ENCODE results near the gene OR6S1. TPM values are rescaled to one million over a fixed set of nuclear protein-coding genes. Genes with fewer than 3 reads are reported as not detected.

OR6S1 gene
- polyA plus RNA-seq, 1 of the 3 experiments (the other 2 are of a cell fraction) = not detected

GRCh38 chr14:20683125-20683890, 41.8 kb upstream of the OR6S1 start (continued):
- TF ChIP-seq TEAD4 (IDR thresholded peaks at IDR 0.05; ENCODE audit: borderline replicate concordance, insufficient read depth) (0 out of 2 replicates have a peak, but pooled peaks have one; percentile 70), USF2 (IDR thresholded peaks at IDR 0.05; ENCODE audit: borderline replicate concordance, low read depth, low read length) (no peak), SIN3A (IDR thresholded peaks at IDR 0.05; ENCODE audit: borderline replicate concordance, low read depth, low read length) (no peak), FOXJ3 (CRISPR knock-in tag; IDR thresholded peaks at IDR 0.05) (no peak), FOXM1 (IDR thresholded peaks at IDR 0.05; ENCODE audit: low read depth) (no peak), ELF1 (IDR thresholded peaks at IDR 0.05) (no peak), EZH2phosphoT487 (IDR thresholded peaks at IDR 0.05; ENCODE audit: borderline replicate concordance, low read depth) (no peak), NFIC (IDR thresholded peaks at IDR 0.05; ENCODE audit: borderline replicate concordance) (0 out of 2 replicates have a peak, but pooled peaks have one; percentile 11), NRF1 (IDR thresholded peaks at IDR 0.05; ENCODE audit: low read depth, low read length) (no peak), YY1 (IDR thresholded peaks at IDR 0.05; ENCODE audit: low read depth) (no peak; the same call in 1 of the 2 replicates), FOSL2 (IDR thresholded peaks at IDR 0.05; ENCODE audit: borderline replicate concordance, low read depth) (peak; percentile 70), TAF1 (IDR thresholded peaks at IDR 0.05; ENCODE audit: borderline replicate concordance, low read depth, low read length) (no peak; the same call in 1 of the 2 replicates), USF1 (IDR thresholded peaks at IDR 0.05; ENCODE audit: borderline replicate concordance, low read depth) (no peak), TCF12 (IDR thresholded peaks at IDR 0.05) (peak; percentile 26; the same call in 1 of the 2 replicates), EP300 (IDR thresholded peaks at IDR 0.05; ENCODE audit: borderline replicate concordance in 1 of 2, low read depth in 1 of 2, low read length in 1 of 2) (0 out of 4 replicates have a peak, but pooled peaks of 1 of the 2 experiments have one; percentile 5), REST (IDR thresholded peaks at IDR 0.05; ENCODE audit: low read depth, low read length) (peak; percentile 46; the same call in 1 of the 2 replicates), MEF2A (IDR thresholded peaks at IDR 0.05; ENCODE audit: borderline replicate concordance, low read depth) (no peak)
